MV-4-11 (cell line): ENCODE results near the gene RPIA.

Source experiments
- DNase-seq: peaks from one replicate; lab custom pipeline; 2025; lab: John Stamatoyannopoulos, UW

The RPIA gene

DNA sequence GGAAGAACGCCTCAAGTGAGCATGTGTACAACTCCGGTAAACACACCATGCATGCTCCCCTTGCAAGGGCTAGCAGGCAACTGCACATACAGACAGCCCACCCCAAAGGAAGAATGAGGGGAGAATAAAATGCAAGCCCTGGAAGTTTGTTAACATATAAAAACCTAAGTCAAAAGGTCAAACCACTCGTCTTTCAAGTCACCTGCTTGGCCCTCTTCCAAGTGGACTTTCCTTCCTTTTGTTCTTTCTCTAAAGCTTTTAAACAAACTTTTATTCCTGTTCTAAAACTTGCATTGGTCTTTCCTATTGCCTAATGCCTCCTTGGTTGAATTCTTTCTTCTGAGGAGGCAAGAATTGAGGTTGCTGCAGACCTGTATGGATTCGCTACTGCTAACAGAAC lies 5.2 kb upstream of the RPIA start:
- DNase-seq = no peak

GRCh38 chr2:88687384-88687783 lies 4.1 kb upstream of the RPIA start:
- DNase-seq = peak; percentile 26

DNA sequence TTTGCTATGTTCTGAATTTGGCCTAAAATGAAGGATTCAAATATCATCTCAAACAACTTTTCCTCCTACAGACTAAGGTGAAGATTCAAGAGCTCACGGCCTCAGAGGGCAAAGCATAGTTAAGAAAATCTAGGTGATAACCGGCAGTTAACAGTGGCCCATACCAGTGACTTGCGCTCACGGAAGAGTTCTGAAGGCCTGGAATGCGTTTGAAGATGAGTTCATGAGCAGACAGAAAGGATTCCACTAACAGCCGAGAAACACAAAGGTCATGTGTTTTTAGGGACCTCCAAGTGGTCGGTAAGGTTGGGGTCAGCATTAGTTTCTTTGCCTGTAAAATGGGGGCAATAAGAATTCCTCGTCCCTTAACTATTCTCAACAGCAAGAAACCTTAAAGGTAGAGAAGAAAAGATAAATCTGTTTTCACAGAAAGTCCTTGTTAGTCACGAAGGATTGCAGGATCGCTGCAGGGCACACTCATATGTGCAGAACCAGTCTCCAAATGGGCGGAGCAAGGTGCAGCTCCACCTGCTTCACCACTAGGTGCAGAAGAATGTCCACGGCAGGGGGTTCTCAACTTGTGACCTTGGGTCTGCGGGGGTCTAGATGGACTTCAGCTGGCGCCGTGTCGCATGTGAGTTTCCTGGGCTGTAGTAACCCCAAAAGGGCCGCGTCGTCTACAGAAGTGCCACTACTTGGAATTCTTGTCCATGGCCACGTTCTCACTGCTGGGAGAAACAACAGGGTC lies 708 bp upstream of the RPIA start:
- DNase-seq = no peak

DNA sequence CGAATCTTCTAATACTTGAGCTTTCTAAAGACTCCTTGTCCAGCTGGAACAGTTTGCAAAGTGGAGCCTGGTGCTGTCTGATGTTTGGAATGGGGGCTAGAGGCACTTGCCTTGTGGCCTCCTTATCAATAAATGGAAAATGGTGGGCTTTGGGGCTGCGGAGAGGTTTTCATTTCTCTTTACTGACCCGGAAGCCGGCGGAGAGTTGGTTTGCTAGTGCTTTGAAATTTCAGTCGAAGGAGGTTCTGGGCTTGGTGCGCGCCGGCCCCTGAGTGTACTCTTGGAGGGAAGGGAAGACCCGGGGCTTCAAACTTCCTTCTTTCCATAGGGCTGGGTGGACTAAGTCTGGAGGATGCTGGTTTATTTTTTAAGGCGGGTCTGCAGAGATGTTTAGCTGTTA lies 714 bp downstream of the RPIA start:
- peak; percentile 32 for DNase-seq

- DNase-seq = peak; percentile 49
Measured at GRCh38 chr2:88693911-88694414, 2.5 kb downstream of the RPIA start.

- no peak for DNase-seq
Measured at GRCh38 chr2:88696611-88697010, 5.1 kb downstream of the RPIA start.

DNA sequence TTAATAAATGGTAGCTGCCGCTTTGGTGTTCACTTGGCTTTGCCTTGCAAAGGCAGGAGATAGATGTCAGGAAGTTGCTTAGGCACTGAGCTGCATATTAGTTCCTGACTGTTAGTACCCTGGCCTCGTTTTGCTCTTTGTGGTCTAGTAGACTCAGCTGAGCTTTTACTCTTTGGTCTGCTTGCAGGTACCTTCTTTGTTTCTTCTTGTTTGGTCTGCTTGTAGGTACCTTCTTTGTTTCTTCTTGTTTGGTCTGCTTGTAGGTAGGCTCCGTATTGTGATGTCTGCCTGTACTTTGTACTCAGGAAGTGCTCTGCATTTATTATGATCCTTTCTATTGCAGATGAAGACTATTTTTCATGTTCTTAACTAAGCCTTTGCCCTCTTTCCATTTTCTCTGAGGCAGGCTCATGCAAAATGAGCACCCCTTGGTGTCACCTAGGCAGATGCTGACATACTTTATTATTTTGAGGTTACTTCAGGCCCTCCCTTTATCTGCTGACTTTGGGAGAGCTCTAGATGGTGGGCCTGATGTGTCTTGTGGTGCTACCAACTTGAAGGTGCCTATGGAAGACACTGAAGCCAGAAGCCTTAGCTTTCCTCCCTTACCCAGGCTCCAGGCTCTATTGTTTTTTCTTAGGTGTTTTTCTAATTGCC lies 6.0 kb downstream of the RPIA start:
- DNase-seq = no peak

- no peak for DNase-seq
Measured at GRCh38 chr2:88698027-88698413, 6.5 kb downstream of the RPIA start.

- no peak for DNase-seq
Measured at GRCh38 chr2:88698498-88699233, 7.2 kb downstream of the RPIA start.

DNA sequence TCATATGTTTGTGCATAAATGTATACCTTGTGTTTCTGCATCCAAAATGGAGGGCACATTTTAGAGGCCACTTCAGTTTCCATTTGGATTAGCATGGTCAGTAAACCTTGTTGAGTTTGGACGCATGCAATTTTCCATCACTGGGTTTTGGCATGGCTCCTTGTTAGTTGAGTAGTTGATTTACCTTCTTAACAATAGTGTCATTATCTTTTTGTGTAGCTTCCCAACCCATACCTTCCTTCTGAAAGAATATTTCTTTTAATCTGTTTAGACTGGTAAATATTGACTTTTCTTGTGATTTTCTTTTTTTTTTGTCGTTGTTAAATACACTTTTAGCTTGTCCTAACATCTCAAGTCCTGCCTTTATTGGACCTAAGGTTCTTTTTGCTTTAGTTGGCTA lies 15.5 kb downstream of the RPIA start:
- no peak for DNase-seq

GRCh38 chr2:88709181-88709631 lies 17.7 kb downstream of the RPIA start:
- no peak for DNase-seq

DNA sequence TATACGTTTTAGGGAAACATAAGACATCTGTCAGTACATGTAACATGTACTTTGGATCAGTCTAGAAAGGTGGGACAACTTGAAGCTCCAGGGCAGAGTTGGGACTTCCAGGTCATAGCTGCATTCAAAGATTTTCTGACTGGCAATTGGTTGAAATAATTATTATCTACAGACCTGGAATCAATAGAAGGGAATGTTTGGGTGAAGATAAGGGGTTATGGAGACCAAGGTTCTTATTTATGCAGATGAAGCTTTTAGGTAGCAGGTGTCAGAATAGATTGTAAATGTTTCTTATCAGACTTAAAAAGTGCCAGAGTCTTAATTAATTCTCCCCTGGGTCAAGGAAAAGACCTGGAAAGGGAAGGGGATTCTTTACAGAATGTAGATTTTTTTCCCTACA lies 19.8 kb downstream of the RPIA start:
- no peak for DNase-seq

DNA sequence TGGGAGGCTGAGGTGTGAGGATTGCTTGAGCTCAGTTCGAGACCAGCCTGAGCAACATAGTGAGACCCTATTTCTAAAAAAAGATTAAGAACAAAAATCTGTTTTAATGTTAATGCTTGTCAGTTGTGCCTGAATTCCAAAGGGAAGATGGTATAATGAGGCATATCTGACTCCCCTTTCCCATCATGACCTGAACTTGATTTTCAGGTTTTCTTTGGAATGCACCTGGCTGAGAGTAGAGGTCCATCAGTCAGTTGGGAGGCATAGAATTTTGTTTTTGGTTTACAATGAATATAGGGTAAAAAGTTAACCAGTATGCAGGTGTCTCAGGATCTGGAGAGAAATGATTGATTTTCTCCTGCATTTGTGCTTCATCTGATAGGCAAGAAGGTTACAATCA lies 20.4 kb downstream of the RPIA start:
- DNase-seq = no peak

DNA sequence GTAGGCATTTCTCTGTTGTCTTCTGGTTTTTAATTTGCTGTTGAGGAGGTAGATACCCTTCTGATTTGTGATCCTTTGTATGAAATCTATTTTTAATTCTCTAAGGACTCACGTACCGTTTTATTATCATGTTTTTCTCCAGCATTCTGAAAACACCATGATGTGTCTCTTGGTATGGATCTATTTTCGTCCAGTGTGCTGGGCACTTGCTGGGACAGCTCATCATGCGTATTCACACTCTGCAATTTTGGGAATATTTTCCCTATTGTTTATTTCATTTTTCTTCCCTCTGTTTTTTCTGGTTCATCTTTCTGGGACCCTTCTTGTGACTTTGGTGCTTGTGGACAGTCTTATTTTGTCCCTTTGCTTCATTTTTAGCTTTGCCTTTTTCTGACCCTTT lies 21.9 kb downstream of the RPIA start:
- no peak for DNase-seq

GRCh38 chr2:88714667-88715066 lies 23.2 kb downstream of the RPIA start:
- no peak for DNase-seq

DNA sequence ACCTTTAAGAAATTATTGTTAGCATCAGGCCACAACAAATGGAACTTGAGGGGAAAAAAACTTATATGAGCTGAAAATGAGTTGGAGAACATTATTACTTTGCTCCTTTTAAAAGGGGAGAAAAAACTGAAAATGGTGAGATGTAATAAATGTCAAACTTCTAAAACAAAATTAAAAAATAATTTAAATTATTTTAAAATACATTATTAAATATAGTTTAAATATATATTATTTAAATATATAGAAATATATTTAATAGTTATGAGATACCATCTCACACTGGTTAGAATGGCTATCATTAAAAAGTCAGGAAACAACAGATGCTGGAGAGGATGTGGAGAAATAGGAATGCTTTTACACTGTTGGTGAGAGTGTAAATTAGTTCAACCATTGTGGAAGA lies 28.9 kb downstream of the RPIA start:
- no peak for DNase-seq

DNA sequence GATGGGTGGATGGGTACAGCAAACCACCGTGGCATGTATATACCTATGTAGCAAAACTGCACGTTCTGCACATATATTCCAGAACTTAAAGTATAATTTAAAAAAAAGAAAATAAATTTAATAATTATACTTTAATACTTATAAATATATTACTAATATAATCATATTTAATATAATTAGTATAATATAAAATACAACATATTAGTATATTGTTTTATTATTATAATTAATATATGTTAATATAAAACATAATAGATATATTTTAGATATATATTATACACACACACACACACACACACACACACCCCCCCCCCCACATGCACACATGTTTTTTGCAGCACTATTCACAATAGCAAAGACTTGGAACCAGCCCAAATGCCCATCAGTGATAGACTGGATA lies 29.8 kb downstream of the RPIA start:
- no peak for DNase-seq

GRCh38 chr2:88724643-88725332 lies 33.3 kb downstream of the RPIA start:
- DNase-seq = no peak

- DNase-seq = peak; percentile 95
Measured at GRCh38 chr2:88729061-88729745, 37.7 kb downstream of the RPIA start.

GRCh38 chr2:88733155-88733902 lies 41.9 kb downstream of the RPIA start:
- no peak for DNase-seq

GRCh38 chr2:88735133-88735532 lies 43.7 kb downstream of the RPIA start:
- no peak for DNase-seq
